ENCODE results near the gene CD68.
A peak's percentile ranks its signal among the peaks of the same experiment; 100 is the strongest.
"Not testable (repeated sequence)": the region's sequence is repeated elsewhere in the genome, so short reads cannot be mapped to it uniquely, and the experiment has no call there.

CD68 gene

GRCh38 chr17:7580604-7581575, 1.5 kb downstream of the CD68 start:
- DNase-seq (ENCODE audit: low spot score), result no peak

GRCh38 chr17:7582396-7583252, 3.2 kb downstream of the CD68 start:
- DNase-seq (ENCODE audit: low spot score), result no peak

GRCh38 chr17:7583253-7584109, 4.0 kb downstream of the CD68 start, which contains the start of gene MPDU1:
Gene MPDU1, plus strand, starts transcription at chr17:7583852. Its CDS starts 11 bp downstream, at chr17:7583863.
- DNase-seq (ENCODE audit: low spot score), result peak; percentile 95

- DNase-seq (ENCODE audit: low spot score), result no peak
Measured at GRCh38 chr17:7586673-7587419, 7.4 kb downstream of the CD68 start.

GRCh38 chr17:7587420-7588151, 8.1 kb downstream of the CD68 start:
- DNase-seq (ENCODE audit: low spot score), result no peak

GRCh38 chr17:7588553-7589203, 9.2 kb downstream of the CD68 start:
- no peak for DNase-seq (ENCODE audit: low spot score)

- DNase-seq (ENCODE audit: low spot score), result no peak
Measured at GRCh38 chr17:7589204-7589868, 9.9 kb downstream of the CD68 start.

GRCh38 chr17:7589891-7590691, 10.7 kb downstream of the CD68 start, which contains the start of gene SOX15:
Gene SOX15, minus strand, starts transcription at chr17:7590094. Its CDS starts 418 bp downstream, at chr17:7589676.
- DNase-seq (ENCODE audit: low spot score), result no peak

GRCh38 chr17:7590743-7591142, 11.3 kb downstream of the CD68 start:
- no peak for DNase-seq (ENCODE audit: low spot score)

- DNase-seq (ENCODE audit: low spot score), result no peak
Measured at GRCh38 chr17:7591596-7591995, 12.2 kb downstream of the CD68 start.

- no peak for DNase-seq (ENCODE audit: low spot score)
Measured at GRCh38 chr17:7592422-7593021, 13.1 kb downstream of the CD68 start.

GRCh38 chr17:7593296-7593695, 13.9 kb downstream of the CD68 start:
- no peak for DNase-seq (ENCODE audit: low spot score)

GRCh38 chr17:7597561-7597960, 18.1 kb downstream of the CD68 start:
- not testable (repeated sequence) for DNase-seq (ENCODE audit: low spot score)

- no peak for DNase-seq (ENCODE audit: low spot score)
Measured at GRCh38 chr17:7606280-7606679, 26.8 kb downstream of the CD68 start.

GRCh38 chr17:7610641-7611040, 31.2 kb downstream of the CD68 start:
- DNase-seq (ENCODE audit: low spot score), result no peak

- no peak for DNase-seq (ENCODE audit: low spot score)
Measured at GRCh38 chr17:7611635-7612293, 32.3 kb downstream of the CD68 start.

- DNase-seq (ENCODE audit: low spot score), result no peak
Measured at GRCh38 chr17:7612294-7612640, 32.8 kb downstream of the CD68 start.

Data from COLO829 (cell line).